ENCODE data around the gene ATM.
A peak's percentile ranks its signal among the peaks of the same experiment; 100 is the strongest.
"Not testable (repeated sequence)": the region's sequence is repeated elsewhere in the genome, so short reads cannot be mapped to it uniquely, and the experiment has no call there.

ATM gene

DNA sequence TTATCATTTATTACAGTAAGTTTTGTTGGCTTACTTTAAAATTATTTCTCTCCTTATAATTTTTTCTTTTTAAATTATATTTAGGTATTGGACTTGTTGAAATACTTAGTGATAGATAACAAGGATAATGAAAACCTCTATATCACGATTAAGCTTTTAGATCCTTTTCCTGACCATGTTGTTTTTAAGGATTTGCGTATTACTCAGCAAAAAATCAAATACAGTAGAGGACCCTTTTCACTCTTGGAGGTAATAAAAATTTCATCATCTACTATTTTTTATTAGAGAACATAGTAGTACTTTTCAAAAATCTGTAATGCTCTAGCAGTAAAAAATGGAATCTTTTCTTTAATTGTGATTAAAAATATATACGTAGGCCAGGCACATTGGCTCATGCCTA, 70.4 kb downstream of the ATM start:
- no peak for DNase-seq

DNA sequence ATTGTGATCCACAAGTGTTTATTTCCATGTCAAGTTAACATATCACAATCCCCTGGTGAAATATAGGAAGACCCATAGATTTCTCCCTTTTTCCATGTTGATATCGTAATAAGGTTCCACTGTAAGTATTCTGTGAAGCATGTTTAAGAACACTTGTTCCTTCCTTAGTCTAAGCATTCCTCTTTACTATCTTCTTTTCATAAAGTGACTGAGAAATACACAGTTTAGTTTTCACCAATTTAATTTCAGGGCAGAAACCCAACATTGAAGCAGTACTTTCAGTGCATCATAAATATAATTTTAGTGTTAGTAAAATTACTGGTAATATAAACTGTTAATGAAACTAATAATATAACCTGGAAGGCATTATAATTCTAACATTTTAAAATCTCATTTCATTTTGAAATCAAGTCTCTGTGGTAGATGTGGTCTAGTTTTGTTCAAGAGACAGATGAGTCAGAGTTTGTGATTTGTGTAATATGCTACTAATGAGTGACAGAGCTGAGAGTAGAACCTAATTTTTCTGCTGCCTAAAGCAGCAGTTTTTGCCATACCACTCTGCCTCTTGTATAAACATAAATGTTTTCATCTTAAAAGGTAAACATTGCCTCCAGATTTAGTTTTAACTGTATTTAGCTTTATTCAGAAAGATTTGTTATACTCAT, 79.4 kb downstream of the ATM start:
- no peak for DNase-seq

DNA sequence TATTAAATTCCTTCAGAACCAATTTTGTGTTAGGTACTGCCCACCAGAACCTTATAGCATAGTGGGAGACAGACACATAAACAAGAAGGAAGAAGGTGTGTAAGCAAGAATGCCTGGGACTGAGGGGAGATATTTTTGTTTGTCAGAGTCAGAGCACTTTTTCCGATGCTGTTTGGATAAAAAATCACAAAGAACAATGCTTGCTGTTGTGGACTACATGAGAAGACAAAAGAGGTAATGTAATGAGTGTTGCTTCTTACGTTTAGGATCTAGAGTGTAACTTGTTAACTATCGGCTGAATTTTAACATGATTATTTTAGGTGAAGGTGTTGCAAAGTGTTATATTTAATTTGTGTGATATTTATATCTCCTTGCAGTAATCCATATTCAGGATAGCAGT, 84.9 kb downstream of the ATM start:
- DNase-seq, result no peak

DNA sequence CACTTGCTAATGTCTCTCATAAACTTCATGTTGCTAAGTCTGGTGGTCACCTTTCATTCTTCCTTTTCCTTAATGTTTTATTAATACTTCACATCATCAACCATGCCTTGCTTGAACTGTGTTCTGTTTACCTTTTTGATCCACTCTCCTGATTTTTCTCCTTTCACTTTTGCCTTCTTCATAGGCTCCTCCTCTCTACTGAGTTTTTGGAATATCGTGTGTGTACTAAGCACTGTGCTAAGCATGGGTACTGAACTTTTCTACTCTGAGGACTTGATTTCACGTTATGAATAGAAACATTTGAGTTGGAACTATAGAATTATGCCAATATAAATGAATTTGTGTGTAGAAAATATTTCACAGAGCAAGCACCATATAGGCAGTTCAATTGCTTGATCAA, 90.6 kb downstream of the ATM start:
- no peak for DNase-seq

DNA sequence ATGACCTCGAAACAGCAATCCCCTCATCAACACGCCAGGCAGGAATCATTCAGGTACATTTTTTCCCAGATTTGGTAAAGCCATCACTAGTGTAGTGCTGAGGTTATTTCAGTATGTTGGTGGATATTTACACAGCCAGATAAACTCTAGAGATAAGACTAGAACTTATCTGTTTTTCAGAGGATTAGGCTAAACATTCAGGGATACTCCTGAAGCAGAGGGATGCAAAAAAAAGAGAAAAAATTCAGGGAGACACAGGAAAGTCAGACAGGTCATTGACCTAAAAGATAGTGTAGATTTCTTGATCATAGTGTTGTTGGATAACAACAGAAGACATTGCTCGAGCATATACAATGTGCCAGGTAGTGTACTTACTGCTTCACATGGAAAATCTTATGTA, 93.2 kb downstream of the ATM start:
- no peak for DNase-seq

DNA sequence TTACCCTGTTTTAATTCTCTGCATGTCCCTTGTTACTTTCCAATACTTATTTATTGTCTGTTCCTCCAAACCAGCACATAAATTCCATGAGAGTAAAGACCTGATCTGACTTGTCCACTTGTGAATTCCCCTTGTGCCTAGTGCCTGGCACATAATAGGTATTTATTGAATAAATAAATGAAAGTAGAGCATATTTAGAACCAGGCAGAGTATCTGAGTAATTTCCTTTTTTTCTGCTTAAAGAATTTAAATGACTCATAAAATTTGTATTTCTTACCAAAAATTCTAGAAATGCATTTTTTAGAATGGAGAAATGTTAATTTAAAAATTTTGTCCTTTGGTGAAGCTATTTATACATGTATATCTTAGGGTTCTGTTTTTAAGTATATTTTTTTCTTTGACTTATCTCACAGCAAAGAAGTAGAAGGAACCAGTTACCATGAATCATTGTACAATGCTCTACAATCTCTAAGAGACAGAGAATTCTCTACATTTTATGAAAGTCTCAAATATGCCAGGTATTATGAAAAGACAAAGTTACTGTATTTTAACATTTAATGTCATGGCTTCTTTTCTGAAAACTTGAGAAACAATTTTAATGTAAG, 96.8 kb downstream of the ATM start:
- no peak for DNase-seq

DNA sequence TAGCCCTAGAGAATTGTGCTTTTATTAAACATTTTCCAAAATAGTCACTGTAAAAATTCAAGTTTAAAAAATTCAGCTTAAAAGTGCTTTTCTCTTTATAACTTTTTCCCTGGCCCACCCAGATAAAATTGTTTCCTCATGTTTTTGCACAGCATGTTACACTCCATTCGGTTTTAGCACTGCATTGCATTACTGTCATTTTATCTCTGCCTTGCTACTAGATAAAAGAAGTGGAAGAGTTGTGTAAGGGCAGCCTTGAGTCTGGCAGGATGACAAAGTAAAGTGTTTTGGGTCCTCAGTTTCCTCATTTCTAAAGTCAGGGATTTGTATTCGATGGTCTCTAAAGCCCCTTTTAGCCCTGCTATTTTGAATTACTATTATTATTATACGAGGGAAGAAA, 99.8 kb downstream of the ATM start:
- no peak for DNase-seq

DNA sequence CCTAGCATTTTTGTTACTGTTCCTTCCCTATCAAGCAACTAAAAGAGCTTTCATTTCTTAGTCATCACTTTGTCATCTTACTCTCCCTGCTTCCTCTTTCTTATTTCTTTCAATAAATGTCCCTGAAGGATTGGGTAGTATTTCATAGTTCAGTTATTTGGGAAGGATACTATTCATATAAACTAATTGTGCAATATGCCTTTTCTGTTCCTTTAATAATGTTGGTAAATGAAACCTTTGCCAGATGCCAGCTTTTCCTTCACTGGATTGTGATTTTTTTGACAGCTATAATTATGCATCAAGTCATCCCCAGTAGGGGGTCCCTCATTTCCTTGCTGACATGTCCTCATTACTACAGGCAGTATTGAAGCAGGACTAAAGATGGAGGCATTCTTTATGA, 101.7 kb downstream of the ATM start:
- DNase-seq, result peak; percentile 1

DNA sequence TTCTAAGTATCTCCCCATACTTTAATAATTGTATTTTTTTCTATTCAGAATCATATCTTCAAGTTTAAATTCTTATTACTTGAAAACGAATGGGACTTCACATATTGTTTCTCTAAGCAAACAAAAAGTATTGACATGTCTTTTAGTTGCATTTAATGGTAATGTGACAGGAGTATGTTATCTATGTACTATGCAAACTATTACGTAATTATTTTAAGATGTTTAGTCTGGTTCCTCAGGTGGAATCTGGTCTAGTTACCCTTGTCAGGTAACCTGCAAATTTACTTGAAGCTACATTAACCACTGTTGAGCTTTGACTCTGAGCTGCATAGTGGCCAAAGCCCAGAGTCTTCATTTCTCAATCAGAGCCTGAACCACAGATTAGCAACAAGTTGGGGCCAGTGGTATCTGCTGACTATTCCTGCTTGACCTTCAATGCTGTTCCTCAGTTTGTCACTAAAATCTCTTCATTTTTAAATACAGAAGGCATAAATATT, 110.6 kb downstream of the ATM start:
- DNase-seq, result no peak

DNA sequence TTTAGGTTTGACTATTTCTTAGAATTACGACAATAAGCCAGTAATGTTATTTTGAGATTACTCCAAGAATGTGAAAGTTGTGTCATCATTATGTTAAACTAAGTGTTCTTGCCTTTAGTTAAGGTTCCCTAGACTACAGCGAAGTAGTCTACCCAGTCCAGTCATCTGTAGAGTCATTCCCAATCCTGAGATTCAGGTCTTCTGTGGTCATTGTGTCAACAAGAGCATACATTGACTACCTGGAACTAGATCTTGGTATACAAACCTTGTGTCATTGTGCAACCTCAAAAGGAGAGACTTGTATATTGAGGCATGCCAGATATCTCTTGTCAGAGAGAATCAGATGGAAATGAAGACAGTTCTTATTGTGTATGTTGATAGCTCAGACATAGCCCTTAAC, 115.9 kb downstream of the ATM start:
- DNase-seq, result no peak

DNA sequence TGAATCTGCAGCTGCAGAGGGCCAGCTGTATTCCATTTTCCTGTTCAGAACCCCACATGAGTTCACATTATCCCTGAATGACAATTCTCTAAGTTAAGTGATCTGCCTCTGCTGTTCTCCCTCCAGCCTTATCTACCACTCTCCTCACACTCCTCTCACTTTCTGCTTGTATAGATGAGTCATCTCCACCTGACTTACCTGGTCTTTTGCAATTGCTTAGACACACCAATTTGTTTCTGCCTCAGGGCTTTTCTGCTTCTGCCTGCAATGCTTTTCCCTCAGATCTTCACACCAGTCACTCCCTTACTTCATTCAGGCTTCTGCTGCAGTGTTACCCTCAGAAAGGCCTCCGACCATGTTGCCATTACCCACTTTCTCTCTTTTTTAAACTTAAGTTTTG, 118.1 kb downstream of the ATM start:
- DNase-seq, result no peak

DNA sequence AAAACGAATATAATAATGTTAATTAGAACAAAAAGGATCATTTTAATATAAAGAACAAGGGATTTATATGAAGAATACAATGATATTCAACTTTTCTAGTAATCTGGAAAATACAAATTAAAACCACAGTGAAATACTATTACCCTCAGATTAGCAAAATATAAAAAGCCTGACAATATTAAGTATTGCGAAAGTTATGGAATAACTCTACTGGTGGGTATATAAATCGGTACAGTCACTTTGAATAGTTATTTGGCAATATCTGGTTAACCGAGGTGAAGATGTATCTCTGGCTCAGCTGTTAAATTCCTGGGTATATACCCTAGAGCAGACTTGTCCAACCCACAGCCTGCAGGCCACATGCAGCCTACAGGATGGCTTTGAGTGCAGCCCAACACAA, 118.8 kb downstream of the ATM start:
- DNase-seq, result no peak

DNA sequence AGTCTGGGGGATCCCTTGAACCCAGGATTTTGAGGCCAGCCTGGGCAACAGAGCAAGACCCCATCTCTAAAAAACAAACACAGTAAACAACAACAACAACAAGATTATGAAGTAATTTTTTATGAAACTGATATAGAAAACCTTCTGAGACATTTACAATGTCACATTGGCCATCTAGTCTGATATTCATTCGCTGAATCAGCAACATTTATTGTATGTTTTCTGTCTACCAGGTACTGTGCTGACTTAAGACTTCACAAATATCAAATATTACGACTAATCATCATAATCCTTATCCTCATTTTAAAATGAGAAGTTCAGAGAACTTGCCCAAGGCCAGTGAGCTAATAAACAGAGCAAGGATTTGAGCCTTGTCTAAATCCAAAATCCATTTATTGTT, 120.8 kb downstream of the ATM start:
- DNase-seq, result no peak

DNA sequence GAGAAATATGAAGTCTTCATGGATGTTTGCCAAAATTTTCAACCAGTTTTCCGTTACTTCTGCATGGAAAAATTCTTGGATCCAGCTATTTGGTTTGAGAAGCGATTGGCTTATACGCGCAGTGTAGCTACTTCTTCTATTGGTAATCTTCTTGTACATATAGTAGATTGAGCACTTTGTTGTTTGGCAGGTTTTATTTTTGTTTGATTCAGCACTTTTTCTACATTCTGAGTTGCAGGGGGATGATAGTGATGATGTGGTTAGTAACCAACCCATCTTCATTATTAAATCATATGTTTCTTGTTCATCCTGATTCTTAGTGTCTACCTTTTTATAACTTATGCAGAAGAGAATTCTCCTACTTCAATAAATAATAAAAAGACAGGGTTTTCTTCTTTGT, 122.9 kb downstream of the ATM start:
- no peak for DNase-seq

DNA sequence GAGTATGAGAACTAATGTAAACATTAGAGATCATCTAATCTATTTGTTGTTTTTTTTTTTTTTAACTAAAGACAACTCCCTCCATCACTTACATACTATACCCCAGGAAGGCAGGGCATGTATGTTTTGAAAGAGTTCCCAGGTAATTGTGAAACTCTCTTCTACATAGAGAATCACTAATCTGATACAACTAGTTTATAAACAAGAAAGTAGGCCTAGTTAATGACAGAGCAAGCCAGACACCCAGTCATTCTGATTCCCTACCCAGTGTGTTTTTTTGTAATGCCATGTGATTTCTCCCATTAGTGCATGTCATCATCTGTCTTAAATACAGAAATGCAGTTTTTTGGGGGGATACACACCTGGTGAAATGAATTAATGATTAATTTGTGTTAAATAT, 123.6 kb downstream of the ATM start:
- no peak for DNase-seq

DNA sequence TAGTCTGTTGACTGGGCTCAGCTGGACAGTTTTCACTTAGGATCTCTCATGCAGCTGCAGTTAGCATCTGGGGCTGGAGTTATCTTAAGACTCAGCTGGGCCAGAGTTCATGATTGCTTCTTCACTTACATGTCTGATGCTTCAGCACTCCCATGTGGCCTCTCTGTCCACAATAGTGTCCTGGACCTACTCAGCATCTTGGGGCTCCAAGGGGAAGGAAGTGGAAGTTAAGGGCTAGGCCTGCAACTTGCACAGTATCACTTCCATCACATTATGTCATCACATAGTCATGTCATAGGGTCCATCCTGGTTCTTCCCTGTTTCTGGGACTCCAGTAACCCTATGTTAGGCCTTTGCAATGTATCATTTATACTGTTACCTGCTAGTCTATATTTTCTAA, 128.6 kb downstream of the ATM start:
- no peak for DNase-seq

DNA sequence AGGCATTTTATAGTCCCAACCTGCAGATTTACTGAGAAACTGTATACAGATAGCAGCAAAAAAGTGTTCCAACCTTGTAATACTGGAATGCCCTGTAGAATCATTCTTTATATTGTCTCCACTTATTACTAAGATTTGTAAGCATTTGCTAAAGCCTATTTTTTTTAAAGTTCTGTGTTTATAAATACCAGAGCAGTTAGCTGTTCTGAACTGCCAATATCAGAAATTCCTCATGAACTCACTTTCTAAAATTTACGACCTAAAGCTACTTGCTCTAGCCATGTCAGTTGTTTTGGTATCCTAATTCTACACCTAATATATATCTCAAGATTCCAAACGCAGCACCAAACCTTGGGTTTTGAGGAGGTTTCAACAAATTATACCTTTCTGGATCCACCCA, 141.3 kb downstream of the ATM start:
- no peak for DNase-seq

DNA sequence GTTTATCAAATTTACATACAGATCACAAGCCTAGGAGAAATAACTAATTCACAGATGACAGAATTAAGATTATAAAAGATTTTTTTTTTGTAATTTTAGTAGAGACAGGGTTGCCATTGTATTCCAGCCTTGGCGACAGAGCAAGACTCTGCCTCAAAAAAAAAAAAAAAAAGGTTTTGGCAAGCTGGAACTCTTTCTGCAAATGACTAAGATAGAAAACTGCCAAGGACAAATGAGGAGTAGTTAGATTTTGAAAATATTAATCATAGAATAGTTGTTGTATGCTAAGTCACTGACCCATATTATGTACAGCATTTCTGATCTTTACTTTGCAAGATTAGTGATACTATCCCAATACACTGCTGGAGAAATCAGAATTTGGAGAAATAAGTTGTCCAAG, 145.3 kb downstream of the ATM start:
- DNase-seq, result no peak

DNA sequence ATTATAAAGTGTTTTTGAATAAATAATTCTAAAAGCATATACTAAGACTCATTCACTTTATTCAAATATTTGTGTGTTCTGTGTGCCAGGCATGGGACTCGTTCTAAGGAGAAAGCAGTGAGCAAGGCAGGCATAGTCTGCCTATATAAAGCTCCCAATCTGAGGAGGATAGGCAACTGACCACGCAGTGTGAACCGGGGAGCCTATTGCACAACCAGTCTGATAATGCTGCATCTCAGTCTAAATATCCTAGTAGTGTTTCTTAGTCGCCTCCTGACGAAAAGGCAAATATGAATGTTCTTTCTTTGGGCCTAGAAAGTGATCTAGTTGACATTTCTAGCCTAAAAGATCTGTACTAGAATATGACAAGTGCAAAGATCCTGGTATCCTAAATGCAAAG, 146.2 kb downstream of the ATM start:
- DNase-seq, result no peak

DNA sequence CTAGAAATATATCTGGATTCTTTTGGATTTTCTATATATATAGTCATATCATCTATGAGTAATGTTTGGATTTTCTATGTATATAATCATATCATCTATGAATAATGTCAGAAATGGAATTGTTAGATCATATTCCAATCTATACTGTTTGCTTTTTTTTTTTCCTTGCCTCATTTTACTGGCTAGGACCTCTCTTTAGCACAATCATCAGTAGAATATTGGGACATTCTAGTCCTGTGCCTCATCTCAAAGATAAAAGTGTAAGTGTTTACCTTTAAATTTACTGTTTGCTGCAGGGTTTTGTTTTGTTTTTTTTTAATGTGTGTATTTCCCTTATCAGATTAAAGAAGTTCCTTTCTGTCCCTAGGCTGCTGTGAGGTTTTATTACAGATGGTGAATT, 147.4 kb downstream of the ATM start:
- no peak for DNase-seq

DNA sequence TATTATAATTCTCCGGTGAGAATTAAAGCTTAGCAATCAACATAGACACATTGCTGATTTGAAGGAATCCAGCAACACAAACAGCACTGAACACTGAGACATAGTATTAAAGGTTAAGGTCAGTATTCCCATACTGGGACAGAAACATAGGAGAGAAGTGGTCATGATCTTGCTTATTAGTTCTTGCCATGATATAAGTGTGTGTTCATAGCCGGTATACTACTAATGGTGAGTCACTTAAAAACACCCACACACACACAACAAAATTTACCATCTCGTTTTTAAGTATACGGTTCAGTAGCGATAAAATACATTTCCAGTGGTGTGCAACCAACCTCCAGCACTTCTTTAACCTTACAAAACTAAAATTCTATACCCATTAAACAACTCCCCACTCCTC, 148.1 kb downstream of the ATM start:
- no peak for DNase-seq

DNA sequence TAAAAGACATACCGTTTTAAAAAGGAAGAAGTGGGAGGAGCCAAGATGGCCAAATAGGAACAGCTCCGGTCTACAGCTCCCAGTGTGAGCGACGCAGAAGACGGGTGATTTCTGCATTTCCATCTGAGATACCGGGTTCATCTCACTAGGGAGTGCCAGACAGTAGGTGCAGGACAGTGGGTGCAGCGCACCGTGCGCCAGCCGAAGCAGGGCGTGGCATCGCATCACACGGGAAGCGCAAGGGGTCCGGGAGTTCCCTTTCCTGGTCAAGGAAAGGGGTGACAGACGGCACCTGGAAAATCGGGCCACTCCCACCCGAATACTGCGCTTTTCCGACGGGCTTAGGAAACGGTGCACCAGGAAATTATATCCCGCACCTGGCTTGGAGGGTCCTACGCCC, 150.6 kb downstream of the ATM start:
- not testable (repeated sequence) for DNase-seq

DNA sequence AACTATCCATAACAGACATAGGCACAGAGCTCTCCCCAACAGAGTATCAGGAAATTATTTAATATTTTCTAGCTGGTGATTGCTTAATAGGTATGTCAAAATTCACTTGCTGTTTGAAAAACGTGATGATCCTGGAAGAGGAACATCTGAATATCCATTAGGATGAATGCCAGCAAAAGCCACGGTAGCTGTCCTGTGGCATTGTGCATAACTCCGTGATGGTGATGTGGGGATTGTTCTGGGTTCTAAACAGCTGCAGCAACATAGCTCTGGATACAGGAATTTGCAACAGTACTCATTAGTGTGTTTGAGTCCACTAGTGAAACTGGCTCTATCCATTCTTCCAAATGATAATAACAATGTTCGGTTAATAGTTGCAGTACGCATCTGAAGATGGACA, 165.7 kb downstream of the ATM start:
- no peak for DNase-seq

DNA sequence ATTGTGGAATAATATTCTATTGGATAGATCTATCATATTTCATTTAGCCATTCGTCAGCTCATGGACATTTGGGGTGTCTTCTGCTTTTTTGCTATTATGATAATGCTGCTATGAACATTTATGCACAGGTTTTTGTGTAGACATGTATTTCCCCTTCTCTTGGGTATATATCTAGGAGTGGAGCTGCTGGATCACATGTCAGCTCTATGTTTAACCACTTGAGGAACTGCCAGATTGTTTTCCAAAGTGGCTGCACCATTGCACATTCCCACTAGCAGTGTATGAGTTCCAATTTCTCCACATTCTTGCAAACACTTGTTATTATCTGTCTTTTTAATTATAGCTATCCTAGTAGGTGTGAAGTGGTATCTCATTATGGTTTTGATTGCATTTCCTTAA, 169.5 kb downstream of the ATM start:
- no peak for DNase-seq

DNA sequence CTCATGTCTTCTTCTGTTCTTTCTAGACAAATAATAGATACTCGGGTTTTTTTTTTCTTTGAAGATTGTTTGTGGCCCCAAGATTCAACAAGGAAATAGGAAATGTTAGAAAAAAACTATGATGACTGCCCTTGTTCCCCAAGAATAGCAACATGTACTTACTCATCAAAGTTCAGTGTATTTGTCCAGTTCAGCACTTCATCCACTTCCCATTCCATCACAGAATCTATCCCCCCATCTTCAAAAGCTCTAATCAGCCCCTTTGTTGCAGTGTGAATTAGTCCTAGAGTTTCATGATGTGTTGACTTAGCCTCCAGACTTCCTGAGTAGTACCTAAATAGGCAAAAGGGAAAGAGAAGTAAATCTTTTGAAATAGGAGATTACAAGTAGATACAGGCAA, 170.2 kb downstream of the ATM start:
- no peak for DNase-seq

Measured in NCI-H1694 (cell line).